H1 (cell line): Measurements from ENCODE around the gene CFAP157. TPM values are rescaled to one million over a fixed set of nuclear protein-coding genes. Genes with fewer than 3 reads are reported as not detected.

ENCODE experiments used
- CTCF ChIA-PET: fragments of 300-600 bp; sonication (Branson Sonifier 250); formaldehyde crosslinking; loops from one replicate; lab custom pipeline; 2021; ENCODE audit not compliant: partially characterized antibody; lab: Charles Lee
- POLR2A ChIA-PET: fragments of 300-600 bp; sonication (Branson Sonifier 250); formaldehyde crosslinking; loops from one replicate; lab custom pipeline; 2021; ENCODE audit warnings: inconsistent platforms; ENCODE audit not compliant: partially characterized antibody; lab: Charles Lee
- DNase-seq, 2 experiments: peaks; one replicate each; pipeline versions ENCODE4 v3.0.0 to v3.0.0-alpha.2; 2010 to 2022; ENCODE audit warnings: low spot score in 2 of 2, low read depth in 1 of 2, mixed read lengths in 1 of 2
- FAIRE-seq: peaks from 2 replicates; lab custom pipeline; 2011; peaks lifted over from hg19 to GRCh38; lab: Jason Lieb, UNC
- H2AFZ ChIP-seq: 2 replicates; pipeline ENCODE4 v1.8.1; 2012; ENCODE audit warnings: low read length, inconsistent platforms
- H2AK5ac ChIP-seq: 2 replicates; pipeline ENCODE4 v1.6.1; 2013; ENCODE audit warnings: low read depth, low read length
- H2BK120ac ChIP-seq: replicated peaks from 2 replicates; pipeline ENCODE3; 2013; ENCODE audit warnings: low read depth, low read length, inconsistent platforms
- H2BK12ac ChIP-seq: 2 replicates; pipeline ENCODE4 v1.6.1; 2013; ENCODE audit warnings: low read depth, low read length
- H2BK15ac ChIP-seq: 2 replicates; pipeline ENCODE4 v1.6.1; 2013; ENCODE audit warnings: low read length
- H2BK20ac ChIP-seq: 2 replicates; pipeline ENCODE4 v1.6.1; 2013; ENCODE audit warnings: low read length
- H2BK5ac ChIP-seq: 2 replicates; pipeline ENCODE4 v1.6.1; 2013; ENCODE audit warnings: low read depth, low read length
- H3K14ac ChIP-seq: 2 replicates; pipeline ENCODE4 v1.6.1; 2013; ENCODE audit warnings: inconsistent platforms; ENCODE audit not compliant: insufficient read length
- H3K18ac ChIP-seq: 2 replicates; pipeline ENCODE4 v1.6.1; 2013; ENCODE audit warnings: low read length; ENCODE audit errors: extremely low read depth
- H3K23ac ChIP-seq: 2 replicates; pipeline ENCODE4 v1.6.1; 2013; ENCODE audit warnings: inconsistent platforms; ENCODE audit not compliant: insufficient read length
- H3K23me2 ChIP-seq: 2 replicates; pipeline ENCODE4 v1.6.1; 2013; ENCODE audit warnings: low read depth, low read length
- H3K27ac ChIP-seq: 2 replicates; pipeline ENCODE4 v1.6.1; 2011; ENCODE audit warnings: low read depth, low read length, inconsistent platforms
- H3K27me3 ChIP-seq, 4 experiments: replicated peaks in 1 of 4; 1 replicate in 1 of 4; 2 replicates in 3 of 4; pipeline versions ENCODE4 v1.6.1 to v1.8.1; 2011 to 2013; ENCODE audit warnings: low read length in 3 of 4, mild to moderate bottlenecking in 3 of 4, inconsistent platforms in 2 of 4, mixed read lengths in 2 of 4, moderate library complexity in 1 of 4; ENCODE audit not compliant: control insufficient read depth in 3 of 4, insufficient read depth in 3 of 4; ENCODE audit errors: extremely low read depth in 1 of 4
- H3K36me3 ChIP-seq, 4 experiments: 2 replicates each; pipeline versions ENCODE4 v1.6.1 to v1.8.1; 2011 to 2013; ENCODE audit warnings: mild to moderate bottlenecking in 4 of 4, low read length in 3 of 4, moderate library complexity in 2 of 4, control low read depth in 1 of 4, inconsistent platforms in 1 of 4; ENCODE audit not compliant: insufficient read depth in 4 of 4, control insufficient read depth in 2 of 4
- H3K4ac ChIP-seq: replicated peaks from 2 replicates; pipeline ENCODE3; 2013; ENCODE audit warnings: low read length, low read depth, mixed read lengths, inconsistent platforms; ENCODE audit not compliant: insufficient read length
- H3K4me1 ChIP-seq, 4 experiments: replicated peaks in 1 of 4; 1 replicate in 1 of 4; 2 replicates in 3 of 4; pipeline versions ENCODE4 v1.6.1 to v1.8.1; 2011 to 2013; ENCODE audit warnings: low read length in 3 of 4, inconsistent platforms in 2 of 4, mixed read lengths in 1 of 4; ENCODE audit not compliant: insufficient read depth in 4 of 4, control insufficient read depth in 3 of 4
- H3K4me2 ChIP-seq, 2 experiments: 2 replicates each; pipeline versions ENCODE4 v1.6.1 to v1.8.1; 2011 to 2013; ENCODE audit warnings: low read depth in 2 of 2, low read length in 2 of 2, control low read depth in 1 of 2, inconsistent platforms in 1 of 2, mild to moderate bottlenecking in 1 of 2; ENCODE audit not compliant: insufficient read depth in 1 of 2
- H3K4me3 ChIP-seq, 4 experiments: fragments of 200-600, 300-600 bp in 1 of 4; sonication (generic), shearing (Covaris generic), sonication (Bioruptor Twin) in 1 of 4; 2 replicates each; pipeline versions ENCODE4 v1.5.1 to v1.8.1; 2011 to 2016; ENCODE audit warnings: low read length in 4 of 4, low read depth in 3 of 4, control low read depth in 2 of 4, inconsistent platforms in 2 of 4, mild to moderate bottlenecking in 2 of 4, mixed read lengths in 1 of 4, moderate library complexity in 1 of 4; ENCODE audit not compliant: insufficient read depth in 2 of 4; ENCODE audit errors: extremely low read depth in 1 of 4
- H3K56ac ChIP-seq: replicated peaks from 2 replicates; pipeline ENCODE3; 2013; ENCODE audit warnings: low read depth, mild to moderate bottlenecking, mixed read lengths, low read length, inconsistent platforms; ENCODE audit not compliant: insufficient read length
- H3K79me1 ChIP-seq: 2 replicates; pipeline ENCODE4 v1.6.1; 2013; ENCODE audit warnings: low read depth, low read length, control low read depth
- H3K79me2 ChIP-seq, 2 experiments: 2 replicates each; pipeline versions ENCODE4 v1.6.1 to v1.8.1; 2012 to 2013; ENCODE audit warnings: low read length in 2 of 2, mild to moderate bottlenecking in 2 of 2, inconsistent platforms in 1 of 2; ENCODE audit not compliant: insufficient read depth in 2 of 2, control insufficient read depth in 1 of 2
- H3K9ac ChIP-seq, 4 experiments: replicated peaks in 1 of 4; 1 replicate in 1 of 4; 2 replicates in 3 of 4; pipeline versions ENCODE4 v1.6.1 to v1.8.1; 2011 to 2013; ENCODE audit warnings: low read depth in 3 of 4, low read length in 3 of 4, control low read depth in 2 of 4, mild to moderate bottlenecking in 2 of 4, moderate library complexity in 2 of 4, inconsistent platforms in 1 of 4; ENCODE audit errors: extremely low read depth in 1 of 4
- H3K9me3 ChIP-seq, 2 experiments: 2 replicates each; pipeline versions ENCODE4 v1.6.1 to v1.8.1; 2012 to 2013; ENCODE audit warnings: mild to moderate bottlenecking in 2 of 2, moderate library complexity in 2 of 2, control low read depth in 1 of 2, inconsistent platforms in 1 of 2, low read depth in 1 of 2, low read length in 1 of 2, mixed read lengths in 1 of 2; ENCODE audit not compliant: insufficient read depth in 2 of 2
- H4K20me1 ChIP-seq, 2 experiments: replicated peaks in 1 of 2; 2 replicates each; pipeline versions ENCODE3 to v1.8.1; 2011 to 2013; ENCODE audit warnings: inconsistent platforms in 2 of 2, low read length in 2 of 2, mild to moderate bottlenecking in 1 of 2; ENCODE audit not compliant: insufficient read depth in 2 of 2, control insufficient read depth in 1 of 2
- H4K5ac ChIP-seq: 2 replicates; pipeline ENCODE4 v1.6.1; 2013; ENCODE audit warnings: low read length, low read depth, mixed read lengths, inconsistent platforms; ENCODE audit not compliant: insufficient read length
- H4K8ac ChIP-seq: 2 replicates; pipeline ENCODE4 v1.8.0; 2013; ENCODE audit warnings: mild to moderate bottlenecking, moderate library complexity, low read length, inconsistent platforms; ENCODE audit not compliant: insufficient read depth; ENCODE audit errors: extremely low read depth
- H4K91ac ChIP-seq: replicated peaks from 2 replicates; pipeline ENCODE3; 2013; ENCODE audit warnings: low read length, mixed read lengths, inconsistent platforms; ENCODE audit not compliant: insufficient read length
- ASH2L ChIP-seq: fragments of 200-600, 300-600 bp; sonication (generic); IDR thresholded peaks from one replicate; pipeline ENCODE4 v1.7.1; 2017; ENCODE audit warnings: low read length
- CBX5 ChIP-seq: fragments of 300-800, 300-1000 bp; sonication (generic); IDR thresholded peaks from 2 replicates; pipeline ENCODE4 v1.7.1; 2016; ENCODE audit warnings: antibody characterized with exemption, low read length, low read depth
- CEBPB ChIP-seq: IDR thresholded peaks from 2 replicates; pipeline ENCODE4 v1.6.1; 2012; ENCODE audit warnings: low read depth, low read length
- EZH2 ChIP-seq: fragments of 200-600 bp; sonication (generic); IDR thresholded peaks from 2 replicates; pipeline ENCODE4 v1.7.1; 2012; ENCODE audit warnings: low read depth, mild to moderate bottlenecking, moderate library complexity, low read length, inconsistent platforms; ENCODE audit not compliant: severe bottlenecking
- GABPA ChIP-seq: IDR thresholded peaks from 2 replicates; pipeline ENCODE4 v1.6.1; 2011; ENCODE audit warnings: mild to moderate bottlenecking, low read length, moderate library complexity, borderline replicate concordance; ENCODE audit not compliant: insufficient read depth
- HDAC2 ChIP-seq, 2 experiments: fragments of 300-600 bp in 1 of 2; sonication (generic) in 1 of 2; IDR thresholded peaks; 2 replicates each; pipeline ENCODE4 v1.6.1; 2011 to 2012; ENCODE audit warnings: low read depth in 2 of 2, low read length in 2 of 2, mild to moderate bottlenecking in 2 of 2, moderate library complexity in 2 of 2, borderline replicate concordance in 1 of 2, inconsistent platforms in 1 of 2
- NANOG ChIP-seq: IDR thresholded peaks from 2 replicates; pipeline ENCODE4 v1.6.1; 2011; ENCODE audit warnings: low read length, low read depth, mild to moderate bottlenecking, inconsistent platforms; ENCODE audit not compliant: insufficient read depth, poor library complexity, severe bottlenecking
- NRF1 ChIP-seq: IDR thresholded peaks from 2 replicates; pipeline ENCODE4 v1.6.1; 2011; ENCODE audit warnings: mild to moderate bottlenecking, low read depth, low read length, improper control_type of control experiment
- POLR2AphosphoS5 ChIP-seq: IDR thresholded peaks from 2 replicates; pipeline ENCODE4 v1.6.1; 2011; ENCODE audit warnings: low read depth, low read length
- SP4 ChIP-seq: IDR thresholded peaks from 2 replicates; pipeline ENCODE4 v1.6.1; 2012; ENCODE audit warnings: low read length, inconsistent platforms
- SRF ChIP-seq: IDR thresholded peaks from 2 replicates; pipeline ENCODE4 v1.6.1; 2011; ENCODE audit warnings: mild to moderate bottlenecking, low read depth, low read length, moderate library complexity
- WGBS, 2 experiments: shearing (Covaris generic) in 1 of 2; methylation state at CpG; one replicate each; pipeline versions ENCODE4 v1.1.6 to v1.1.7; 2013 to 2015; ENCODE audit warnings: low lambda C conversion rate in 2 of 2, mixed read lengths in 2 of 2, inconsistent platforms in 1 of 2, low coverage in 1 of 2, missing lambda C conversion rate in 1 of 2; ENCODE audit not compliant: insufficient replicate concordance in 2 of 2, insufficient coverage in 1 of 2, insufficient read length in 1 of 2; ENCODE audit errors: extremely low coverage in 1 of 2, missing lambda C conversion rate in 1 of 2; 5-methylcytosine and 5-hydroxymethylcytosine counted together
- polyA plus RNA-seq, 7 experiments: library from polyadenylated mRNA; depleted of rRNA in 3 of 7; stranded (reverse) in 5 of 7; unstranded in 2 of 7; fragments of >200 nt in 5 of 7; fragments of 200-250 nt in 2 of 7; gene quantifications; 1 replicate in 5 of 7; 2 replicates in 1 of 7; 4 replicates in 1 of 7; pipeline versions ENCODE4 v1.2.1 to v1.2.3, GENCODE V29; 2011 to 2013; ENCODE audit warnings: missing spikeins in 2 of 7, mixed read lengths in 2 of 7
- total RNA-seq: library from RNA; stranded (reverse); fragmentation: NEBNext Ultra II Directional; extraction: Animal tissue kit (Norgen Biotek cat#: 25700); gene quantifications from 2 replicates; pipeline ENCODE4 v1.2.1, GENCODE V29; 2021
- TF ChIP-seq, protein P1 (sequence below): IDR thresholded peaks from 2 replicates; pipeline ENCODE4 v1.6.1; 2012; ENCODE audit warnings: inconsistent platforms
- TF ChIP-seq, protein P2 (sequence below): IDR thresholded peaks from 2 replicates; pipeline ENCODE4 v1.6.1; 2011; ENCODE audit warnings: low read length, improper control_type of control experiment

CFAP157 gene
- total and polyA plus RNA-seq, 2 of the 8 experiments (the other 6 are each of a cell fraction or from before 2014, with no cell fraction given), result not detected

DNA sequence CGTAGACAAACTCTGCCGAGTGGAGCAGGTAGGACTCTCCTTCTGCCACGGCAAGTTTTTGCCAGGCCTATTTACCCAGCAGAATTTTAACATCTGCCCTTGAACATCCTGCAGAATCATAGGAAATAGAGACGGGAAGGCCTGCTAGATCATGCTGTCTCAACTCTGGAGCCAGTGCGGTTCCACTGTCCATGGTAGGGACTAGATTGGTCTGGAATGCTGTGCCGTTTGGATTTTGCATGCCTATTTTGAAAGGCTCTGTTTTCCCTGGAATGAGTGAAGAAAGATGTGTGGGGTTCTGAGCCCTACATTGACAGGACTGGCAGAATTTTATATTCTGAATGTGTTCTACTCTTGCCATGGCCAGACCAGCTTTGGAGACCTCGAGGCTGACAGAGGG, 33.6 kb upstream of the CFAP157 start:
- no peak overlapping the region for H2AK5ac ChIP-seq
- H3K23ac ChIP-seq, result no peak overlapping the region
- H3K4me3 ChIP-seq, result no peak overlapping the region
- no peaks in the 10 kb centered on the region for H3K27me3 ChIP-seq
- no peak overlapping the region for H2BK5ac ChIP-seq
- H3K18ac ChIP-seq, result no peak overlapping the region
- WGBS, 2 experiments, result 93% methylated on average over 7 of the region's 7 CpGs; no CpG with 5 or more reads in 1 of the 2 experiments
- H3K14ac ChIP-seq, result no peak overlapping the region
- H3K56ac ChIP-seq, result no peak overlapping the region
- no peaks in the 10 kb centered on the region for H3K79me2 ChIP-seq
- no peak overlapping the region for H4K8ac ChIP-seq
- POLR2A ChIA-PET, result no interaction called here
- no peak overlapping the region for H2BK12ac ChIP-seq
- CTCF ChIA-PET, result interaction anchor here (0.8 kb wide), 1 partner anchor 183 kb away, joined by 3 read pairs; no protein-coding TSS in a partner anchor
- peaks cover 0 to 1% of the 10 kb centered on the region in 2 experiments for H4K20me1 ChIP-seq
- H3K9ac ChIP-seq, result no peak overlapping the region
- peaks cover 2 to 30% (median 16%) of the 10 kb centered on the region in 4 experiments; a peak in 5 of 8 replicates for H3K36me3 ChIP-seq
- no peaks in the 10 kb centered on the region for H3K23me2 ChIP-seq
- no peak overlapping the region for H4K91ac ChIP-seq
- no peak overlapping the region for H2AFZ ChIP-seq
- no peak for FAIRE-seq
- H2BK15ac ChIP-seq, result no peak overlapping the region
- no peaks in the 10 kb centered on the region for H3K79me1 ChIP-seq
- H3K4me2 ChIP-seq, result no peak overlapping the region
- H3K4ac ChIP-seq, result no peak overlapping the region
- H2BK20ac ChIP-seq, result no peak overlapping the region
- H4K5ac ChIP-seq, result no peak overlapping the region
- no peak for DNase-seq
- no peak overlapping the region for H2BK120ac ChIP-seq
- no peaks in the 10 kb centered on the region for H3K9me3 ChIP-seq
- H3K27ac ChIP-seq, result no peak overlapping the region
- H3K4me1 ChIP-seq, result no peaks in the 10 kb centered on the region
- TF ChIP-seq CBX5, result no peak
- TF ChIP-seq NRF1, result no peak
- TF ChIP-seq, protein P1, sequence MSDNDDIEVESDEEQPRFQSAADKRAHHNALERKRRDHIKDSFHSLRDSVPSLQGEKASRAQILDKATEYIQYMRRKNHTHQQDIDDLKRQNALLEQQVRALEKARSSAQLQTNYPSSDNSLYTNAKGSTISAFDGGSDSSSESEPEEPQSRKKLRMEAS, result no peak
- no peak for TF ChIP-seq HDAC2 (IDR thresholded peaks at IDR 0.05; ENCODE audit: borderline replicate concordance in 1 of 2, low read depth in 2 of 2, low read length in 2 of 2)
- TF ChIP-seq GABPA, result no peak
- TF ChIP-seq SP4, result no peak
- TF ChIP-seq, protein P2, sequence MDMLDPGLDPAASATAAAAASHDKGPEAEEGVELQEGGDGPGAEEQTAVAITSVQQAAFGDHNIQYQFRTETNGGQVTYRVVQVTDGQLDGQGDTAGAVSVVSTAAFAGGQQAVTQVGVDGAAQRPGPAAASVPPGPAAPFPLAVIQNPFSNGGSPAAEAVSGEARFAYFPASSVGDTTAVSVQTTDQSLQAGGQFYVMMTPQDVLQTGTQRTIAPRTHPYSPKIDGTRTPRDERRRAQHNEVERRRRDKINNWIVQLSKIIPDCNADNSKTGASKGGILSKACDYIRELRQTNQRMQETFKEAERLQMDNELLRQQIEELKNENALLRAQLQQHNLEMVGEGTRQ, result no peak
- no peak for TF ChIP-seq POLR2AphosphoS5
- TF ChIP-seq ASH2L, result no peak
- TF ChIP-seq CEBPB, result no peak
- TF ChIP-seq EZH2, result no peak
- TF ChIP-seq SRF, result no peak
- no peak for TF ChIP-seq NANOG
